Mucosa of descending colon (tissue), 3 donors: Measurements from ENCODE around the gene TSPAN15. TPM values are rescaled to one million over a fixed set of nuclear protein-coding genes. Genes with fewer than 3 reads are reported as not detected.

Source experiments
- ATAC-seq: fragments of 200-7000 bp; cut with Tn5 transposase; one replicate; pipeline ENCODE4 v1.9.1; 2020; ENCODE audit warnings: mild to moderate bottlenecking, moderate library complexity
- DNase-seq, 3 donors: peaks; one replicate each; pipeline ENCODE4 v3.0.0-alpha.2; 2020
- H3K36me3 ChIP-seq: fragments of 200-600 bp; one replicate; pipeline ENCODE4 v1.8.0; 2021; ENCODE audit warnings: low read depth, mild to moderate bottlenecking
- H3K4me1 ChIP-seq: fragments of 200-600 bp; one replicate; pipeline ENCODE4 v1.8.0; 2021; ENCODE audit warnings: low read depth, mild to moderate bottlenecking
- H3K4me3 ChIP-seq: fragments of 200-600 bp; one replicate; pipeline ENCODE4 v1.8.0; 2021; ENCODE audit warnings: mild to moderate bottlenecking
- H3K9me3 ChIP-seq: fragments of 200-600 bp; one replicate; pipeline ENCODE4 v1.8.0; 2021; ENCODE audit warnings: mild to moderate bottlenecking
- intact Hi-C, 2 donors: fragments of 100-400 bp; cut with DNase I in 1 of 2; cut with micrococcal nuclease in 1 of 2; formaldehyde crosslinking; loops; one replicate each; pipeline versions ENCODE4 v1.11.0 to v1.11.1; 2022; cut with DNase I, micrococcal nuclease
- total RNA-seq, 3 donors: library from RNA; stranded (reverse); fragmentation: NEBNext Ultra II Directional in 2 of 3; extraction: Animal tissue kit (Norgen Biotek cat#: 25700) in 2 of 3; gene quantifications; one replicate each; pipeline versions ENCODE4 v1.2.1 to v1.2.4, GENCODE V29; 2021 to 2023
- TF ChIP-seq, protein P1 (sequence below): fragments of 200-600 bp; IDR thresholded peaks from one replicate; pipeline ENCODE4 v1.8.0; 2022; ENCODE audit warnings: antibody characterized with exemption, mild to moderate bottlenecking
- donor health status: DM: no; HTN: no; CAD: no; lungs with moderate emphysema.
- donor health status: DM: no; HTN: no; CAD: no.
- donor health status: DM: no; HTN: yes; CAD: no.

Gene TSPAN15
- total RNA-seq, 3 donors from 2014 or later = 118 to 183 (median 139) TPM

DNA sequence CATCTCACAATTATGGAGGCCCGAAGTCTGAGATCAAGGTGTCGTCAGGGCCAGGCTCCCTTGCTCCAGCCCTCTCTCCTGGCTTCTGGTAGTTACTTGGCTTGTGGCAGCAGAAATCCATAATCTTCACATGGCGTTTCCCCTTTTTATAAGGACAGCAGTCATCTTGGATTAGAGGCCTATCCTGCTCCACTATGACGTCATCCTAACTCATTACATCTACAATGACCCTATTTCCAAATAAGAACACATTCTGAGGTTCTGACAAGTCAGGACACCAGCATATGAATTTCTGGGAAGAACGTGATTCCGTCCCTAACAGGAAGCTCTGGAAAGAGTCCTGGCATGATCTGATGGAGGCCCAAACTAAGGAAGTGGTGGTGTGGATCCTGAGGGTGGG lies 86.2 kb downstream of the TSPAN15 start:
- TF ChIP-seq, protein P1, sequence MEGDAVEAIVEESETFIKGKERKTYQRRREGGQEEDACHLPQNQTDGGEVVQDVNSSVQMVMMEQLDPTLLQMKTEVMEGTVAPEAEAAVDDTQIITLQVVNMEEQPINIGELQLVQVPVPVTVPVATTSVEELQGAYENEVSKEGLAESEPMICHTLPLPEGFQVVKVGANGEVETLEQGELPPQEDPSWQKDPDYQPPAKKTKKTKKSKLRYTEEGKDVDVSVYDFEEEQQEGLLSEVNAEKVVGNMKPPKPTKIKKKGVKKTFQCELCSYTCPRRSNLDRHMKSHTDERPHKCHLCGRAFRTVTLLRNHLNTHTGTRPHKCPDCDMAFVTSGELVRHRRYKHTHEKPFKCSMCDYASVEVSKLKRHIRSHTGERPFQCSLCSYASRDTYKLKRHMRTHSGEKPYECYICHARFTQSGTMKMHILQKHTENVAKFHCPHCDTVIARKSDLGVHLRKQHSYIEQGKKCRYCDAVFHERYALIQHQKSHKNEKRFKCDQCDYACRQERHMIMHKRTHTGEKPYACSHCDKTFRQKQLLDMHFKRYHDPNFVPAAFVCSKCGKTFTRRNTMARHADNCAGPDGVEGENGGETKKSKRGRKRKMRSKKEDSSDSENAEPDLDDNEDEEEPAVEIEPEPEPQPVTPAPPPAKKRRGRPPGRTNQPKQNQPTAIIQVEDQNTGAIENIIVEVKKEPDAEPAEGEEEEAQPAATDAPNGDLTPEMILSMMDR = no peak
- Histone ChIP-seq H3K36me3 (no peaks in the 10 kb centered on the region), H3K9me3 (peaks cover 4% of the 10 kb centered on the region), H3K4me1 (no peaks in the 10 kb centered on the region), H3K4me3 (no peak overlapping the region)
- intact Hi-C loops = no loop called here
- DNase-seq (no peak), ATAC-seq (no peak)

DNA sequence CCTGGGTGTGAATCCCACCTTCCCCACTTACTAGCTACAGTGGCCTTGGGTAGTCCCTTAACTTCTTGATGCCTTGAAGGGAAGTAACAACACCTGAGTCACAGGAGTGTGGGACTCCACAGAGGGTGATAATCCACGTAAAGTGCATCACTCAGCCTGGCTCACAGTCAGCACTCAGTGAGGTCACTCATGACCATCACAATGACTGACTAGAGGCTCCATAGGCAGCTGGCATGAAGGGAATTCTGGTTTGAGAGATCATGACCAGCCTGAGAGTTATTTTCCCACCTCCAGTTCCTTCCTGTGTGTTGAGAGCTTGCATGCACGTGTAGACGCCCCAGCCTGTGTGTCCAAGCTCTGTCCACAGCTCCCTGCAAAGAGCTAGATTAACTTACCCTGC lies 87.2 kb downstream of the TSPAN15 start:
- intact Hi-C loops = no loop called here
- no peaks in the 10 kb centered on the region for H3K4me1 ChIP-seq
- no peak overlapping the region for H3K4me3 ChIP-seq
- no peak for DNase-seq
- TF ChIP-seq, protein P1 = no peak
- peaks cover 4% of the 10 kb centered on the region for H3K9me3 ChIP-seq
- no peak for ATAC-seq
- no peaks in the 10 kb centered on the region for H3K36me3 ChIP-seq

DNA sequence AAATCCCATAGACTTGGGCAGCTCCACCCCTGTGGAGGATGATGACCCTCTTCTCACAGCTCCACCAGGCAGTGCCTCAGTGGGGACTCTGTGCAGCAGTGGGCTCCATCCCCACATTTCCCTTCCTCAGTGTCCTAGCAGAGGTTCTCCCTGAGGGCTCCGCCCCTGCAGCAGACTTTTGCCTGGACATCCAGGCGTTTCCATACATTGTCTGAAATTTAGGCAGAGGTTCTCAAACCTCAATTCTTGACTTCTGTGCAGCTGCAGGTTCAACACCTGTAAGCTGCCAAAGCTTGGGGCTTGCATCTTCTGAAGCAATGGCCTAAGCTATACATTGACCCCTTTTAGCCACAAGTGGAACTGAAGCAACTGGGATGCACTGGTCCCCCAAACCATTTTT lies 90.2 kb downstream of the TSPAN15 start:
- Histone ChIP-seq H3K9me3 (peaks cover 4% of the 10 kb centered on the region), H3K4me1 (no peaks in the 10 kb centered on the region), H3K4me3 (no peak overlapping the region), H3K36me3 (no peaks in the 10 kb centered on the region)
- intact Hi-C loops = no loop called here
- no peak for ATAC-seq
- TF ChIP-seq, protein P1 = no peak
- no peak for DNase-seq

DNA sequence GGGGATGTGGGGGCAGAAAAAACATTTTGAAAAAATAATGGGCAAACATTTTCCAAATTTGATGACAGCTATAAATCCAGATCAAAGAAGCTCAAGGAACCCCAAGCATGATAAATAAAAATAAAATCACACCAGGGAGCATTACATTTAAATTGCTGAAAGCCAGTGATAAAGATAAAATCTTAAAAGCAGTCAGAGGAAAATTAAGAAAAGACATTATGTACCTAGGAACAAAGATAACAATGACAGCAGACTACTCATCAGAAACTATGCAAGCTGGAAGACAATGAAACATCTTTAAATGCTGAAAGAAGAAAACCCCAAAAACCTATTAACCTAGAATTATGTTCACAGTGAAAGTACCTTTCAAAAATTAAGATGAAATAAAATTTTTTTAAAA lies 98.7 kb downstream of the TSPAN15 start:
- ATAC-seq = no peak
- TF ChIP-seq, protein P1 = no peak
- Histone ChIP-seq H3K4me1 (no peaks in the 10 kb centered on the region), H3K36me3 (no peaks in the 10 kb centered on the region), H3K4me3 (no peak overlapping the region), H3K9me3 (peaks cover 29% of the 10 kb centered on the region)
- DNase-seq = no peak
- intact Hi-C loops = no loop called here

DNA sequence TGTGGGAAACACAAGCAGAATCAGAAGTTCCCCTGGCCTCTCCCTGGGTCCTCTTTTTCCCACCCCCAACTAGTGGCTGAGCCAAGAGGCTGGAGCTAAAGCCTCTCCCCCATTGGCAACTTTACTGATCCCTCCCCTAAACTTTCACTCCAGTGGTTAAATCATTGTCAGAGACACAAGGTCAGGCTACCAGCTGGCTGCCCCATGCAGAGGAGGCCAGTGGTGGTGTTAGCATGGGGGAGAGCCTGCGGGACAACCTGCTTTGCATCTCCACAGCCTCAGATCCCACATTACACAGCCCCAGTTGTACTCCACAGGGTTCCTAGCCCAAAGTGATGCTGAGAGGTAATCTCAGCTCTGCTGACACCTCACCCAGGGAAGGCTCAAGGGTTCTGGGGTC lies 101.0 kb downstream of the TSPAN15 start:
- TF ChIP-seq, protein P1 = no peak
- H3K9me3 ChIP-seq = peaks cover 29% of the 10 kb centered on the region
- DNase-seq = no peak
- ATAC-seq = no peak
- no peak overlapping the region for H3K4me3 ChIP-seq
- intact Hi-C loops = no loop called here
- H3K36me3 ChIP-seq = no peaks in the 10 kb centered on the region
- no peaks in the 10 kb centered on the region for H3K4me1 ChIP-seq

DNA sequence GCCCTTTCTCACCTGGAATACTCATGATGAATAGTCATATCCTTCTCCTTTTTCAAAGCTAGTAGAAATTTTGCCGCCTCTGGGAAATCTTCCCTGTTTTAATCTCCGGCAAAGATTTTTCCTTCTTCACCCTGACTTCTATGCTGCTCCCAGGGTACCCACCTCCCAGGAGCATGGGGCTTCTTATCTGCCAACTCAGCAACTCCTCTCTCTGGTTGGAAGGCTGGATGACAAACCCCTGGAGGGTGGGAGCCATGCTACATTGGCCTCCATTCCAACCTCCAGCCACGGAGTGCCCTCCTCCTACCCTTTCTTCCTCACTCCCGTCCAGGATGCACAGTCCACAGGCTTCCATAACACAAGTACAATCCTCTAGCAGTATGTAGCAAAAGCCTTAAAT lies 102.1 kb downstream of the TSPAN15 start:
- Histone ChIP-seq H3K36me3 (no peaks in the 10 kb centered on the region), H3K4me1 (no peaks in the 10 kb centered on the region), H3K9me3 (peaks cover 29% of the 10 kb centered on the region), H3K4me3 (no peak overlapping the region)
- TF ChIP-seq, protein P1 = no peak
- ATAC-seq (no peak), DNase-seq (no peak)
- intact Hi-C loops = no loop called here
